Gastrocnemius medialis (tissue), 4 donors: ENCODE measurements around the gene RNF103.

Experiments used
- CTCF ChIP-seq, 5 experiments: fragments of 450-650 bp in 3 of 5; fragments of 200-600 bp in 2 of 5; sonication (generic) in 2 of 5; IDR thresholded peaks in 4 of 5; conservative IDR thresholded peaks in 1 of 5; 1 replicate in 4 of 5; 2 replicates in 1 of 5; pipeline ENCODE4 v1.5.1; 2016 to 2019; ENCODE audit warnings: antibody characterized with exemption in 5 of 5, mild to moderate bottlenecking in 3 of 5, moderate library complexity in 3 of 5
- POLR2A ChIP-seq, 2 donors: fragments of 450-650 bp; IDR thresholded peaks; one replicate each; pipeline ENCODE4 v1.6.1; 2017; ENCODE audit warnings: antibody characterized with exemption in 2 of 2, mild to moderate bottlenecking in 2 of 2, moderate library complexity in 2 of 2

GRCh38 chr2:86631846-86632485 lies 8.3 kb upstream of the RNF103 start:
- TF ChIP-seq POLR2A (IDR thresholded peaks at IDR 0.05) (no peak), CTCF (IDR thresholded peaks at IDR 0.05 in 4 of 5, conservative IDR thresholded peaks at IDR 0.05 in 1 of 5) (no peak)
